HG03575 (cell line): ENCODE measurements around the gene FGD3.
A peak's percentile ranks its signal among the peaks of the same experiment; 100 is the strongest.

ENCODE experiments used
- ATAC-seq: cut with Tn5 transposase; IDR thresholded peaks from one replicate; pipeline ENCODE4 v1.9.1; 2021; ENCODE audit not compliant: unreplicated experiment, insufficient number of reproducible peaks, low FRiP score; ENCODE audit errors: extremely low read depth

FGD3 gene

GRCh38 chr9:92952906-92953610, 5.7 kb downstream of the FGD3 start:
- ATAC-seq, result no peak

- ATAC-seq, result no peak
Observed at GRCh38 chr9:92954049-92954861, 6.9 kb downstream of the FGD3 start.

- ATAC-seq, result no peak
Observed at GRCh38 chr9:92954886-92955285, 7.6 kb downstream of the FGD3 start.

GRCh38 chr9:92960561-92961290, 13.4 kb downstream of the FGD3 start:
- ATAC-seq, result no peak

- no peak for ATAC-seq
Observed at GRCh38 chr9:92961627-92962302, 14.4 kb downstream of the FGD3 start.

- ATAC-seq, result no peak
Observed at GRCh38 chr9:92962303-92962649, 15.0 kb downstream of the FGD3 start.

- no peak for ATAC-seq
Observed at GRCh38 chr9:92962846-92963245, 15.5 kb downstream of the FGD3 start.

- ATAC-seq, result peak; percentile 62
Observed at GRCh38 chr9:92963831-92964606, 16.7 kb downstream of the FGD3 start.

- no peak for ATAC-seq
Observed at GRCh38 chr9:92964607-92965060, 17.3 kb downstream of the FGD3 start.

- ATAC-seq, result no peak
Observed at GRCh38 chr9:92965061-92965758, 17.9 kb downstream of the FGD3 start.

- no peak for ATAC-seq
Observed at GRCh38 chr9:92965759-92966517, 18.6 kb downstream of the FGD3 start.

GRCh38 chr9:92966518-92966800, 19.1 kb downstream of the FGD3 start:
- ATAC-seq, result no peak

- ATAC-seq, result no peak
Observed at GRCh38 chr9:92968081-92968480, 20.8 kb downstream of the FGD3 start.

- no peak for ATAC-seq
Observed at GRCh38 chr9:92969516-92970466, 22.5 kb downstream of the FGD3 start.

- ATAC-seq, result no peak
Observed at GRCh38 chr9:92970467-92970923, 23.2 kb downstream of the FGD3 start.

GRCh38 chr9:92971121-92971520, 23.8 kb downstream of the FGD3 start:
- no peak for ATAC-seq
